Posterior cingulate gyrus (tissue), 11 donors: Measurements from ENCODE around the gene LAP3.
A peak's percentile ranks its signal among the peaks of the same experiment; 100 is the strongest.

Source experiments
- DNase-seq, 10 donors: peaks; one replicate each; pipeline versions ENCODE4 v3.0.0 to v3.0.0-alpha.2; 2020 to 2021; ENCODE audit warnings: mixed read lengths in 3 of 10
- intact Hi-C: fragments of 100-400 bp; cut with DNase I; formaldehyde crosslinking; loops from one replicate; pipeline ENCODE4 v1.15.1; 2023

The LAP3 gene

DNA sequence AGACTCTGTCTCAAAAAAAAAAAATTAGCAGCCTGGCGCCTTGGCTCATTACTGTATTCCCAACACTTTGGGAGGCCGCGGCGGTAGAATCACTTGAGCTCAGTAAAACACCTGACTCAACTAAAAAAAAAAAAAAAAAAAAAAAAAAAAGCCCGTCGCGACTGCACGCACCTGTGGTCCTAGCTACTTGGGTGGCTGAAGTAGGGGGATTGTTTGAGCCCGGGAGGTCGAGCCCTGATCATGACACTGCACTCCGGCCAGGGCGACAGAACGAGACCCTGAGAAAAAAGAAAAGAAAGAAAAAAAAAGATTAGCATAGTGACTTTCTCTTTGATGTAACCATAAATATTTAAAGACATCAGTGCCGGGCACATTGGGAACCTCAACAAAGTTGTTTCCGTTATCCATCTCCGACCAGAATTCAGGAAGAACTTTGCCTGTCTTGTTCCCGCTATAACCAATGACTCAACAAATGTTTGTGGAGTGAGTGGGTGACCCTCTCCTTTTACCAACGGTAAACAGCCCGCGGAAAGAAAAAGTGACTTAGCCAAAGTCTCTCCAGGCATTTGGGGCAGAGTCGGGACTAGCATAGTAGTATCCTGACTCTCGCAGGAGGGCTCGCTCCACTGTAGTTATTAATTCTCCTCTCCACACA is 36.9 kb downstream of the LAP3 start:
- peak in 2 of 10 donors; percentile 27 to 80 for DNase-seq
- intact Hi-C loops, result loop anchor here (1.0 kb wide), 1 partner anchor 37 kb away; the partner anchor contains the start of gene LAP3

- intact Hi-C loops, result loop anchor here (1.0 kb wide), 1 partner anchor 37 kb away; the partner anchor contains the start of gene LAP3
- DNase-seq, result peak; percentile 86 to 99 (median 94)
These were observed 37.7 kb downstream of the LAP3 start, which contains the start of gene MED28 for GRCh38 chr4:17614416-17615299. Gene MED28, plus strand, starts transcription at chr4:17614641. Its CDS starts 14 bp downstream, at chr4:17614655.

DNA sequence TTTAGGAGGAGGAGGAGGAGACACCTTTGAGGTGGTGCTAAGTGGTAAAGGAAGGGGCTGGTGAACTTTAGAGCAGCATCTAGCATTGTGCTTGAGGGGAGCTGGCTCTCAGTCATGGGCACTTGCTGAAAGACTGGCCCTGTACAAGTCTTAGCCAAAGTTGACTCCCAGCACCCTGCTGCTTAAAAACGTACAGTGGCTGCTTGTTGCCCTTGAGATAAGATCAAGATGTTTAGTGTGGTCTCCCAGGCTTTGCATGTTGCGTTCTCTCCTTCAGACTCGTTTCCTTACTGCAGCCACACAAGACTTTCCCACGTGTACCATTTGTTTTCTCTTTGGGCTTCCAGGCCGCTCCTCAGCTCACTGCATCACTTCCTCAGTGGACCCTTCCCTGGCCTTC is 39.3 kb downstream of the LAP3 start:
- DNase-seq, result no peak
- intact Hi-C loops, result no loop called here

DNA sequence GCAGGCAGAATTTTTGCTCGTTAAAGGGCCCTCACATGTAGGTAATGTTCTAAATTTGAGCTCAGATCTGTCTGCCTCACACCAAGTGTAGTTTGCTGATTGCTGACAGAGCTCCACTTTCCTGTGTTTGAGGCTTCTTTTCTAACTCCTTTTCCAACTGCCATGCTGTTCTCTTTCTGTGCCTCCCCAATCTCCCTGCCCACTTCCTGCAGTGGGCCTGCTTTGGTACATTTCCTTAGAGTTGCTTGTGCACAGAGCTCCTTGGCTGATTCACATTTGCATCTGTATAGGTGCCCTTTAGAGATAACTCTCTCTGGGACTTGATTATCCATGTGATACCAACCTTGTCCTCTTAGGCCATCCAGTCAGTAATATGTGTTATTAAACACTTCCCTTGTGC is 41.9 kb downstream of the LAP3 start:
- intact Hi-C loops, result no loop called here
- no peak for DNase-seq

DNA sequence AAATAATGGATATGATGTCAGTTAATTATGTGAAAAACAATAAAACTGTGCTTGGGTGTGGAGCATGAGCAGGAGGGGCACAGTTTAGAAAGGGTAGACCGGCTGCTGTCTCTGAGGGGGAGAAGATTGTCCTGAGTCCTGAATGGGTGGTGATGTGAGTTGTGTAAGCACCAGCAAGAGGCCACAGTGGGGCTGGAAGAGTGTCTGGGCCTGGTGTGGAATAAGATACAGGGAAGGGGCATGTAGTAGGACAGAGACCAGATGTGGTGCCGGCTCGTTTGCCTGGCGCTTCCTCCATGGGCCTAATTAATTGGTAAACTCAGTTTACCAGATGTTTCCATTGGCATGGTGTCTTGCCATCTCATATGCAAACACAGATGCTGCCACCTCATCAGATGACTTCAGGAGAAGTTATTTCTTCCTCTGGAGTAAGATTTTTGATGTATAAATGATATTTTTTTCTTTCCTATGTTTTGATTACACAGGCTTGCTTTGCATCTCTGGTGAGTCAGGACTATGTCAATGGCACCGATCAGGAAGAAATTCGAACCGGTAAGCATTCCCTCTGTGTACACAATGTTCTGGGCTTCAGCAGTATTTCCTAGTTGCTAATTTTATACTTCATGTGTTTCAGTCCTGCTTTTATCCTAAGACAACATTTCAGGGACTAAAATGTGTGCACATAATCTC is 42.6 kb downstream of the LAP3 start:
- intact Hi-C loops, result no loop called here
- no peak for DNase-seq

GRCh38 chr4:17623451-17624001 is 46.5 kb downstream of the LAP3 start:
- intact Hi-C loops, result no loop called here
- no peak for DNase-seq

DNA sequence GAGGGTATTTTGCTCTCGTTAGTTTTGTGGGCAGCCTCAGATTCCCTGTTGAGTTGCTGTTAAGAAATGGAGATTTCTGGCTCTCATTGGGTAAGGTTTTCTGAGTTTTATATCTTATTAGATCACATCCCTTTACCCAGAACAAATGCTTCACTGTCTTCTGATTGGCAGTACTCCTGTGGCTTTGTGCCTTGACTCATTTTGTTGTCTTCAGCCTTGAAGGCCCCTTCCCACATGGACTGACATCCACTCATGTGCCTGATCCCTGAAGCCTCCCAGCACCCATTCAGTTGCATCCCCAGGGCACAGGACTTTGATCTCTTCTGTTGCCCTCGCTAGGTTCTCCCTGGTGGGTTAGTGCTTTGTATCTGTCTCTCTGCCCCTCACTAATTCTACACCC is 47.8 kb downstream of the LAP3 start:
- intact Hi-C loops, result no loop called here
- no peak for DNase-seq

DNA sequence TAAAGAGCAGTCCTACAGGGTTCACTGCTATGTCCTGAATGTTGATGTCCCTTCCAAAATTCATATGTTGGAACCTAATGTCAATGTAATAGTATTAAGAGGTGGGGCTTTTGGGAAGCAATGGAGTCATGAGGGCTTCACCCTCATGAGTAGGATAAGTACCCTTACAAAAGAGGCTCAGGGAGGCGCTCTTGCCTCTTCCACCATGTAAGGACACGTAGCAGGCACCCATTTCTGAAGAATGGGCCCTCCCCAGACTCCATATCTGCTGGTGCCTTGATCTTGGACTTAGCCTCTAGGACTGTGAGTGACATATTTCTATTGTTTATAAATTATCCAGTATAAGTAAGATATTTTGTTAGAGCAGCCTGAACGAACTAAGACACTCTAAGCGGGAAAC is 53.2 kb downstream of the LAP3 start:
- intact Hi-C loops, result loop anchor here (10.0 kb wide), 1 partner anchor 175 kb away; no protein-coding TSS in a partner anchor
- no peak for DNase-seq

GRCh38 chr4:17633600-17633999 is 56.6 kb downstream of the LAP3 start:
- intact Hi-C loops, result loop anchor here (10.0 kb wide), 1 partner anchor 171 kb away; no protein-coding TSS in a partner anchor
- no peak for DNase-seq

DNA sequence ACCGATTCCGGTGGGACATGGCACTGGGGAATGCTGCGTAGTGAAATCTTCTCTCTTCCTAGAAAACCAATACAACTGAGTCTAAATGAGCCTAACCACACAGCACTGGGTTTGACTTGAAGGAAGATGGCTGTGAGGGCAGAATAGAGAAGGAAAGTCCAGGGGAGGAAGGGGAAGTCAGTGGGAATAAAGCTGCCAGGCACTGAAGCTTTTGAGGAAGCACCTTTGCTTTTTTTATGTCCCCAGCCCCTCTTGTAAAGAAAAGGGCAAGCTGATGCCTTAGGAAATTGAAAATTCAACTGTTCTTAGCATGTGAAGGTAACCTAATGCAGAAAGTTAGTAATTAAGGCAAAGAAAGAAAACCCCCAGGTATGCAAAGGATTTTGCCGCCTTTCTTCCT is 58.1 kb downstream of the LAP3 start:
- DNase-seq, result no peak
- intact Hi-C loops, result loop anchor here (10.0 kb wide), 1 partner anchor 170 kb away; no protein-coding TSS in a partner anchor

DNA sequence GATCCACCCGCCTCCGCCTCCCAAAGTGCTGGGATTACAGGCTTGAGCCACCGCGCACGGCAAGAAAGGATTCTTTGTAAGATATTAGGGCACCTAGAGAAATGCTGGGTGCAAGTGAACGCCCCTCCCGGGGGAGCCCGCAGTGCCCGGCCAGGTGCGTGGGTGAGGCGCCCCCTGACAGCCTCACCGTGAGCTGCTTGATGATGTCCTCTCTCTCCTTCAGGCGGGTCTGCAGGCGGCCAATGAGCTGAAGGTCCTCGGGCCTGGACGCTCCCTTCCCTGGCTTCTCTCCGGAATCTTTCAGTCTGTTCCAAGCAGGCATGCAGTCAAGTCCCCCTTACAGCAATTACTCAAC is 59.3 kb downstream of the LAP3 start:
- DNase-seq, result peak in 1 of 10 donors; percentile 22
- intact Hi-C loops, result loop anchor here (1.0 to 10.0 kb wide), 2 partner anchors 86 to 168 kb away; no protein-coding TSS in a partner anchor

DNA sequence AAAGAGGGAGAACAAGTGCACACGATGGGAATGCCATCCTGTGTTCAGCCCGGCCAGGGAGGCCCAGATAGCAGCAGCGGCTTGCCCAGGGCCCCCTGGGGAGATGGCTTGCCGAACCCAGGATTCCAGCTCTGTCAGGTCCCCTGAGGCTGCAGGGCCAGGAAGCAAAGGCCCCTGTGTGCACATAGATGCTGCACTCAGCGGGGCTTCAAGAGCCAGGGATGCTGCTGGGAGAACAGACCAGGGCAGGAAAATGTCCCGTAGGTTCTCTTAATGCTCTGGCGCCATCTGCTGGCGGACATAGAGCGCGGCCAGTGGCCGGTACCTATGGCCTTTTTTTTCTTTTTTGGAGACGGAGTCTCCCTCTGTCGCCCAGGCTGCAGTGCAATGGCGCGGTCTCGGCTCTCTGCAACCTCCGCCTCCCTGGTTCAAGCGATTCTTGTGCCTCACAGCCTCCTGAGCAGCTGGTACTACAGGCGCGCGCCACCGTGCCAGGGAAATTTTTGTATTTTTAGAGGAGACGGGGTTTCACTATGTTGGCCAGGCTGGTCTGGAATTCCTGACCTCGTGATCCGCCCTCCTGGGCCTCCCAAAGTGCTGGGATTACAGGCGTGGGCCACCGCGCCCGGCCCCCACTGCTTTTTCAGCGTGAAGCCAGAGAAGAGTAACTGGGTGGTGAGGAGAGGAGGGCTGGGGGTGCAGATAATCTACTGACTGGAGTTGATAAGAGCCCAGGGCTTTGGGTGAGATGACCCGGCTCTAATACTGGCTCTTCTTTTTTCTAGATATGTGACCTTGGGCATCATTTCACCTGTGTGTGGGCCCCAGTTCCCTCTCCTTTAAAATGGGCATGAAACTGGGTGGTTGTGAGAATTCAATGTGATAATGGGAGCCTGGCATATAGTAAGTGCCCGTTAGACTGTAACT is 60.0 kb downstream of the LAP3 start:
- intact Hi-C loops, result loop anchor here (1.0 to 10.0 kb wide), 2 partner anchors 87 to 168 kb away; no protein-coding TSS in a partner anchor

GRCh38 chr4:17639136-17639535 is 62.1 kb downstream of the LAP3 start:
- intact Hi-C loops, result loop anchor here (10.0 kb wide), 1 partner anchor 166 kb away; no protein-coding TSS in a partner anchor
- no peak for DNase-seq

More for the DNA sequence above, 60.0 kb downstream of the LAP3 start:
- peak; percentile 58 to 97 (median 86) for DNase-seq

DNA sequence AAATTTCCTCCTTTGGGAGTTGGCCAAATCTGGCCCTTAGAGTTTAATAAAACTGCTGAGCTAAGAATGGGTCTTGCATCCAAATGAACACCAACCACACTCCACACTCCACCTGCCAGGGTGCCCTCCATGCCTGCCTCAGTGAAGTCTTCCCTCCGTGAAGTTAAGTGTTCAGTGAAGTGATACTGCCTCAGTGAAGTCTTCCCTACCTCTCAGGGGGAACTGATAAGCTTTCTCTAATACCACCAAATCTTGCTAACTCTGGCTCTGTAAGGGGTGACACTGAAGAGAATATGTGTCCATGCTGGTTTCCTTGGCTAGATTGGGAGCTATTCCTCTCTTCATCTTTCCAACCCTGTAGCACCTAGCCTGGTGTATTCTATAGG is 65.4 kb downstream of the LAP3 start:
- intact Hi-C loops, result no loop called here
- DNase-seq, result no peak

DNA sequence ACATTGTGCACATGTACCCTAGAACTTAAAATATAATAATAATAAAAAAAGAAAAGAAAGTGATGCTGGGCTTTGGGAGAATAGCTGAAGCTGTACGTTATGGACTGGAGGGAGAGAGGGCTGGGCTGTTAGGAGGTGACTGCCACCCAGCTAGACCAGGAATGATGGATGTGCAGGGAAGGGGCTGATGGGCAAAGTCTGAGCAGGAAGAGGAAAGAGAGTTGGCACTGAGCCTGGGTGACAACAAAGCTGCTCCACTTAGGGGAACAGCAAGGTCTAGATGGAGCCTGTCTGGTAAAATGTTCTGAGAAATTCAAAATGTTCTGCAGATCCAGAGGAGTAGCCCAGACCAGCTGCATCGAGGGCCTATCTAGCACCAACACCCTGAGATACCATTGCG is 69.7 kb downstream of the LAP3 start:
- DNase-seq, result no peak
- intact Hi-C loops, result no loop called here

- no peak for DNase-seq
- intact Hi-C loops, result no loop called here
These were observed 70.3 kb downstream of the LAP3 start for GRCh38 chr4:17647176-17647806.

- intact Hi-C loops, result no loop called here
- no peak for DNase-seq
These were observed 70.9 kb downstream of the LAP3 start for GRCh38 chr4:17647927-17648326.

- no peak for DNase-seq
- intact Hi-C loops, result no loop called here
These were observed 73.4 kb downstream of the LAP3 start for GRCh38 chr4:17650406-17650805.

GRCh38 chr4:17654701-17655100 is 77.7 kb downstream of the LAP3 start:
- DNase-seq, result no peak
- intact Hi-C loops, result no loop called here
